ENCODE results near the gene DNAJC18.
"Not testable (repeated sequence)": the region's sequence is repeated elsewhere in the genome, so short reads cannot be mapped to it uniquely, and the experiment has no call there.

Gene DNAJC18

GRCh38 chr5:139430015-139430414 lies 9.3 kb downstream of the DNAJC18 start:
- DNase-seq (ENCODE audit: low spot score) = no peak
- no peak for FAIRE-seq

GRCh38 chr5:139426203-139426885 lies 13.0 kb downstream of the DNAJC18 start:
- no peak for FAIRE-seq

DNA sequence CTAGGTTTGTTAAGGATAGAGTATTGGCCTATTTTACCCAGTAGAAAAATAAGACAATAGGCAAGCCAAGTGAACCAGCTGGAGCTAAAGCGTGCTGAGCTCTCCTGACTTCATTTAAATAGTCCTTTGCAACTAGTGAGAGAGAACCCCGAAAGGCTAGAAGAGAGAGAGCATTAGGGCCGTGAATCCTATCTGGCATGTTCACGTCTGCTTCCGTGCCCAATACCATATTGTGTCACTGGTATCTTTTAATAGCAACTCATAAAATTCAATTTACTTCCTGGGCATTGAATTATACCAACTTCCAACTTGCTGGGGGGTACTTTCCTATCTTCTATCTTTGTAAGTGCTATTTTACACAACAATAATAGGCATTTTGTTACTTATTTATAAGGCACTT lies 13.8 kb downstream of the DNAJC18 start:
- FAIRE-seq (no peak), DNase-seq (ENCODE audit: low spot score) (no peak)

More at GRCh38 chr5:139426203-139426885, 13.0 kb downstream of the DNAJC18 start:
- no peak for DNase-seq (ENCODE audit: low spot score)

DNA sequence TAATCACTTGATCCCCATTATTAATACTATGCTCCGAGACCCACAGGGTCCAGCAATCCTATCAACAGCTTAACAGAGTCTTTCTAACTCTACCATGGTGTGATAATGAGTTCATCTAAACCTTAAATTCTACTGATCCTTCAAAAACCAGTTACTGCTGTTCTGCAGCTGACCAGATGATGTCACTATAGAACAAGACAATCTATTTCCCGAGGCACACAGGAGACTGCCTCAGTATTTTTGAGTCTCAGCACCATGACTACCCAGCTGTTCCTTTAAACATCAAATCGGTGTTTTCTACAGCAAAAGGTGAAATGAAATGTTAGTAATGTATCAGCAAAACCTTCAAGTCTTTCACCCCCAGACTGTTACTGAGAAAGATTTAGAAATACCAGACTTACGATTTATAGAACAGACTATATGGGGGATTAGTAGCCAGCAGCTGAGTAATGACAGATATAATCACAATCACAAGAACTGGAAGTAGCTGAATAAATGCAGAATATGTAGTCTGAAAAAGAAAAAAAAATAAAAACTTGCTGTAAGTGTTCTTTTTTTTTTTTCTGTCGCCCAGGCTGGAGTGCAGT lies 16.9 kb downstream of the DNAJC18 start:
- DNase-seq (ENCODE audit: low spot score) (peak; percentile 75), FAIRE-seq (peak; percentile 80)

DNA sequence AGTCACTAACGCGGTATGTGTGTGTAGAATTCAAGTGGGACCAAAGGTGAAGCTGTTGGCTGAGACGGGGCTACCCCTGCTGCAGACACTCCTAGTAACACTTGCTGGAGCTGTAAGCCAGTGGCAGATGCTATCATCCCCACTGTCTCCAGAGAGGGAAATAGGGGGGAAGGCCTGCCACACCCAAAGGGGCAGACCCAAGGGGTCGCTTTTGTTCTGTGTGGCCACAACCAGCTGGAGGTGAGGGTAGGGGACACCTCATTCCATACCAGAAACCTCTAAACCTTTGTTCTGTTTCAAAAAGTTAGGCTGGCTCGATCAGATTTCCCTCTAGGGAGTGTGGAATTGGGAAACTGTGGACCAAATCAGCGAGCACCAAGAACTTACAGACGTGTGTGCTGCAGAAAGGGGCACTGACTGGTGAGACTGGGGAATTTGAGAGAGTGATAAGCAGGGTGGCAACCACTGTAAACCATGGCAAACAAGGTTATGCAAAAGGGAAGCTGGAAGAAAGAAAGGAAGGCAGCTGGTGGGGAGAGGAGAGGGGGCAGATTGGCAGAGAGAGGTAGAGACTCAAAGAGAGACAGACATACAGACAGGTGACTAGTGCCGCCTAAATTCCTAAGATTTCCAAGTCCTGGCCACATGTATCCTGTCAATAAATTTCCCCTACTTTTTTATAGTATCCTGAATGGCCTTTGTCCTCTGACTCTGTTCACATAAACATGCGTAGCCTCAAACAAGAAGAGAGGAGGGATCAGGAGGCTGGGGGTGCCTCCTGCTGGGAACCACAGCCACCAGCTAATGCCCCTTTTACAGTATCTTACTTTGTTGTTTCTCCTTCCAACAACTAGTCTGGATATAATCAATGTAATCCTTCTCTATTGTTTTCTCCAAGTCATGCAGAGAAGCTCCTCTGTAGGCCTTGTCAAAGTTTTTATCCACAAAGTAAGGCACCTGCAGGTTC lies 19.8 kb downstream of the DNAJC18 start:
- FAIRE-seq (no peak), DNase-seq (ENCODE audit: low spot score) (no peak)

DNA sequence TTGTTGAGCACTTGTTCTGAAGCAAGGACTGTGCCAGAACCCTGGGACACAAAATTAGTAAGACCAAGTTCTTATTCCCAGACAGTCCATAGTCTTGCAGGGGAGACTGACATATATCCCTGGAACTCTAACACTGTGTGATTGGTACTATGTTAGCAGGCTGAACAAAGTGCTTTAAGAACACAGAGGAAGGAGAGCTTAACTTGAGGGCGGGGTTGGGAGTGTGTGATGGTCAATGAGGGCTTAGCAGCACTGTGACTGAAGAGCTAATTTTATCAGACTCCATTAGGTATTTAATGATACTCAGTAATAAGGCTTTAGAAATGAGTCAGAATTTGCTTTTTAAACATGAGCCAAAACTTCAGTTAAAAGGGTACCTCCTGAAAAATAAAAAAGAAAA lies 20.5 kb downstream of the DNAJC18 start:
- FAIRE-seq = no peak
- no peak for DNase-seq (ENCODE audit: low spot score)

GRCh38 chr5:139417214-139417613 lies 22.1 kb downstream of the DNAJC18 start:
- DNase-seq (ENCODE audit: low spot score) (no peak), FAIRE-seq (no peak)

GRCh38 chr5:139416651-139417050 lies 22.7 kb downstream of the DNAJC18 start:
- no peak for DNase-seq (ENCODE audit: low spot score)
- FAIRE-seq = no peak

DNA sequence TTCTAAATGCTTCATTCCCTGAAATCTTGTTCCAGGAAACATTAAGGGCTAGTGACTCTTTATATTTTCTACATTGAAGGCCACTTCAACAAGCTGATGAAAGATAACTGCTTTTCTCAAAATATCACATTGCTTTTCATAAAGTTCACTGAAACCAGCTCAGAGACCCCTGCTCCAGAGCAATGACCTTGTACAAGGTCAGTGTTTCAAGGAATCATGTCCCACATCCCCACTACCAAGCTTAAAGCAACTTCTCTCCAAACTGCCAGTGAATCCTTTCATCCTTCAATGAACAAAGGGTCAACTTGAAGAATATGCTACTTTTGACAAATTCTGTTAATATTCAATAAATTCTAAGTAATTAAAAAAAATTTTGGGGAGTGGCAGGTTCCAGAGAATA lies 23.5 kb downstream of the DNAJC18 start:
- FAIRE-seq (no peak), DNase-seq (ENCODE audit: low spot score) (no peak)

GRCh38 chr5:139415221-139415861 lies 24.0 kb downstream of the DNAJC18 start:
- DNase-seq (ENCODE audit: low spot score) = no peak
- no peak for FAIRE-seq

DNA sequence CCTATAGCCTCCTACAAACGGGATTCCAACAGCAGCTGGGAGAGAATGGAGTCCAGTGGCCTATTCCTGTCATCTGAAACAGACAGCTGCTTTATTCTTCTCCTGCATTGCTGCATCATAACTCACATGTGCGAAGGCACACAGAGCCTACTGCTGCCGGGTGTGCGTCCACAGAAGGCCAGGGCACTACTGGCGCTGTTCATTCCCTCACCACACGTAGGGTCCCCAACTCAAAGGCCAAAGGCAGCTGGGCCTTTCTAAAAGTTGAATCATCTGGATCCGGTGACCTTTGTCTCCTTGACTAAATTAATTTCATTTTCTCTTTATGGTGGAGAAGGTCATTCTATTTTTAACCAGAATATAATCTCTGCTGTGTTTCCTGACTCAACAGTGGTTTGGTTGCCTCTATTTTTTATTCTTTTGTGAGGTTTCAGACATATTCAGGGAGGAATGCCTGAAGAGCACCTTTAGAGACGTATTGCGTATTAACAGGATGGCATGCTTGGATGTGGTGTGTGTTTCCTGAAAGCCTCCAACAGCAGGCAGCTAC lies 24.7 kb downstream of the DNAJC18 start:
- FAIRE-seq (no peak), DNase-seq (ENCODE audit: low spot score) (no peak)

- no peak for FAIRE-seq
Measured at GRCh38 chr5:139413963-139414362, 25.4 kb downstream of the DNAJC18 start.

DNA sequence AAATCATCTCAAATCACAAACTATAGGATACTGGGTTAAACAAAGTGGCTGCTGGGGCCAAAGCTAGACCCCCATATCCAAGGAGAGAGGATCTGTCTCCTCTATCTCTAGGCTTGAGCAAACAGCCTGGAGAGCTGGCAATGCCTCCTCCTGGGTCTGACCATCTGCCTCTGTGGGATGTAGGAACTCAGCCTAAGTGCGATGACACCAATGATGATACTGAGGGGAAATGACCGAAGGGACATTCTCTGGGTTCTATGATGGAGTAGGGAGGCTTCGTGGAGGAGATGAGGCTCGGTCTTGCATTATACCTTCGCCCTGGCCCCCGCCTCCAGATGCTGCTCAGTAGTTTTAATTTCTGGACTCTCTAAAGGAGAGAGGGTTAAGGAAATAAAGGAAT lies 26.2 kb downstream of the DNAJC18 start:
- FAIRE-seq = no peak
- no peak for DNase-seq (ENCODE audit: low spot score)

More at GRCh38 chr5:139413963-139414362, 25.4 kb downstream of the DNAJC18 start:
- no peak for DNase-seq (ENCODE audit: low spot score)

GRCh38 chr5:139410993-139411828 lies 28.1 kb downstream of the DNAJC18 start:
- DNase-seq (ENCODE audit: low spot score) (no peak), FAIRE-seq (no peak)

DNA sequence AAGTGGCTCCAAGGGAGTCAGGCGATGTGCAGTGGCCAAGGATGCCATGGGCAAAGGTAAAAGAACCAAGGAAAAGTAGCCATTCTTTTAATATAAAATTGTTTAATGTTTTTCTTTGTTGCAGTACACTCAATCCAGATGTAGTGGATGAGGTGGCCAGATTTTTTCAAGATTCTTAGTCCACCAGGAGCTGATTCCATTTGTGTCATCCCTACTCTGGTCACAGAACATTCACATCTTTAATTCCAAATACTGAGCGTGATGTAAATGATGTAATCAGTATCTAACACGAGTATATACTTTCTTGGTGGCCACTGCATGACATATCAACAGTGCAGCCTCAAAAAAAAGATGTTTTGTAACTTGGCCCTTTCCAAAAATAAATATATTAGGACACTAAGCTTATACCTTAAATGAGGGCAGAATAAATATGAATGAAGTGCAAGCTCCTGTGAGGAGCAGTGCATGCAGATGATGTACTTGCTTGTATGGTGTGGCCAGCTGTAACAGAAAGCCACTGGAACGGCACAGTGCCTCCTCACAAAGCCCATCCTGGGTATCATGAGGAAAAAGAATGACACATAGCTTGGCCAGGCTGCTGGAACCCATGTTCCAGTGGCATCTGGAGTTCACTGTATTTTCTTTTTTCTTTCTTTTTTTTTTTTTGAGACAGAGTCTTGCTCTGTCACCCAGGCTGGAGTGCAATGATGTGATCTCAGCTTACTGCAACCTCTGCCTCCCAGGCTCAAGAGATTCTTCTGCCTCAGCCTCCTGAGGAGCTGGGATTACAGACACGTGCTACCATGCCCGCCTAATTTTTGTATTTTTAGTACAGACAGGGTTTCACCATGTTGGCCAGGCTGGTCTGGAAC lies 29.0 kb downstream of the DNAJC18 start:
- DNase-seq (ENCODE audit: low spot score) (no peak), FAIRE-seq (no peak)

DNA sequence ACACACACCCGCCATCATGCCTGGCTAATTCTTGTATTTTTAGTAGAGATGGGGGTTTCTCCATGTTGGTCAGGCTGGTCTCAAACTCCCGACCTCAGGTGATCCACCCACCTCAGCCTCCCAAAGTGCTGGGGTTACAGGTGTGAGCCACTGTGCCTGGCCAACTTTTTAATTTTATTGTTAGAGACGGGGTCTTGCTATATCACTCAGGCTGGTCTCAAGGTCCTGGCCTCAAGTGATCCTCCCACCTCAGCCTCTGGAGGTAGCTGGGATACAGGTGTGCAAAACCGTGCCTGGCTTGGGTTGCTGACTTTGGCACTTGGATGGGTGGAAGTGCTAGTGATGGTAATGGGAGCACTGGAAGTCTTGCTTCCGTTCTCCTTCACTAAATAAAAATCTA lies 30.2 kb downstream of the DNAJC18 start:
- not testable (repeated sequence) for FAIRE-seq; DNase-seq (ENCODE audit: low spot score)

DNA sequence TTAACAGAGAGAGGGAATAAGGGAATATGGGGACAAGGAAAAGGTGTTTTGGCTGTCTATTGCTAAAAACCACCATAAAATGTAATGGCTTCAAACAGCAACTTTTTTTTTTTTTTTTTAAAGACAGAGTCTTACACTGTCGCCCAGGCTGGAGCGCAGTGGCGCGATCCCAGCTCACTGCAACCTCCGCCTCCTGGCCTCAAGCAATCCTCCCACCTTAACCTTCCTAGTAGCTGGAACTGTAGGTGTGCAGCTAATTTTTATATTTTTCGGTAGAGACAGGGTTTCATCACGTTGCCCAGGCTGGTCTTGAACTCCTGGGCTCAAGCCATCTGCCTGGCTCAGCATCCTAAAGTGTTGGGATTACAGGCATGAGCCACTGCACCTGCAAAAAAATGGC lies 31.1 kb downstream of the DNAJC18 start:
- FAIRE-seq (no peak), DNase-seq (ENCODE audit: low spot score) (no peak)

DNA sequence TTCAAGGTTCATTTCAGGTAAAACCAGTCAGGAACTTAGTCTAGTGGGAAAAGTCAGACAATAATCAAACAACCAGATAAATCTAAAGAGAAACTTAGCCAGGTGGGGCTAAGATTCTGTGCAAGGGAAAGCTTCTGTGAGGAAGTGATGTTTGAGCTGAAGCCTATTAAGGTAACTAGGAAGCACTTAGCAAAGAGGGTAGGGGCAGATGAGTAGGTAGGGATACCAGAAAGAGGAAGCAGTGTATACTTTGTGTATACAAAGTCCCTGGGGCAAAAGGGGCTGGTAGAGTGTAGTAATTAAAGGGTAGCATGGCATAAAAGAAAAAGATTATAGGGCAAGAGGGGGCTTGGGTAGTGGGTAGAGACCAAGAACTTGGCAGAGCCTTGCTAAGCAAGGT lies 31.8 kb downstream of the DNAJC18 start:
- FAIRE-seq = no peak
- no peak for DNase-seq (ENCODE audit: low spot score)

DNA sequence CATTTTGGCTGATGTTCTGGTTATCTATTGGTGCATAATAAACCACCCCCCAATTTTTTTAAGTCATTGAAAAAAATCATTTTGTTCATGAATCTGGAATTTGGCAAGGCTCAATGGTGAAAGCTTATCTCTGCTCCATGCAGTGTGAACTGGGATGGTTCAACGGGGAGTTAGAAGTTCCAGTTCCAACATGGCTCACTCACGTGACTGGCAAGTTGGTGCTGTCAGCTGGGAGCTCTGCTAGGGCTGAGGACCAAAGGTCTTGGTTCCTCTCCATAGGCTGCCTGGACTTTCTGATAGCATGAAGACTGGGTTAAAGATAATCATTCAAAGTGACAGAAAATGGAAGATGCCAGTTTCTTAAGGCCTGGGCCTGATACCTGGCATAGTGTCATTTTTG lies 32.4 kb downstream of the DNAJC18 start:
- FAIRE-seq = no peak
- DNase-seq (ENCODE audit: low spot score) = no peak

DNA sequence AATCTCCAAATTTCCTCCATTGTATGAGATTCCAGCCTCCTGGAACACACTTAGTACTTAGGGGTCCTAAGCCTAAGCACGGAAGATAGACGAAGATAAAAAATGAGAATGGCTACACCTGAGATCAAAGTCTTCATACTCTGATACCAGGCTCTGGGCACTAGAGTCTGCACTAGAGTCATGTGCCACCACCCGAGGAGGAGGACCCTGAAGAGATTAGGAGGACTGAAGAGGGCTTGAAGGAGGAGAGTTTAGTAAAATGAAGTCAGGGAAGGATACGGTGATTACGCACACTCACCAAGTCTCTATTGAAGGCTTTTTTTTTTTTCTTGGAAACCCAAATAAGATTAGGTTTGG lies 34.9 kb downstream of the DNAJC18 start:
- FAIRE-seq = no peak
- DNase-seq (ENCODE audit: low spot score) = no peak
